Heart left ventricle (tissue), 16 donors: ENCODE data around the gene PRRT2. TPM values are rescaled to one million over a fixed set of nuclear protein-coding genes. Genes with fewer than 3 reads are reported as not detected.
"Not testable (repeated sequence)": the region's sequence is repeated elsewhere in the genome, so short reads cannot be mapped to it uniquely, and the experiment has no call there.

Experiments
- ATAC-seq, 4 donors: fragments of 200-7000 bp; cut with Tn5 transposase; one replicate each; pipeline ENCODE4 v1.9.1; 2020 to 2022; ENCODE audit warnings: moderate library complexity in 4 of 4, mild to moderate bottlenecking in 3 of 4, moderate number of reproducible peaks in 1 of 4
- DNase-seq, 5 donors: peaks; one replicate each; pipeline ENCODE4 v3.0.0-alpha.2; 2020
- H3K27ac ChIP-seq, 12 donors: fragments of 200-600 bp; sonication (generic) in 4 of 12; one replicate each; pipeline versions ENCODE4 v1.5.0 to v1.8.0; 2016 to 2022; ENCODE audit warnings: mild to moderate bottlenecking in 2 of 12
- H3K27me3 ChIP-seq, 9 donors: fragments of 200-600 bp; sonication (generic) in 2 of 9; one replicate each; pipeline versions ENCODE4 v1.5.1 to v1.8.0; 2016 to 2022; ENCODE audit warnings: mild to moderate bottlenecking in 3 of 9
- H3K36me3 ChIP-seq, 9 donors: fragments of 200-600 bp; sonication (generic) in 2 of 9; one replicate each; pipeline versions ENCODE4 v1.5.0 to v1.8.0; 2018 to 2022; ENCODE audit warnings: mild to moderate bottlenecking in 2 of 9
- H3K4me1 ChIP-seq, 12 donors: fragments of 200-600 bp; sonication (generic) in 4 of 12; one replicate each; pipeline versions ENCODE4 v1.5.0 to v1.8.0; 2016 to 2022; ENCODE audit warnings: mild to moderate bottlenecking in 3 of 12
- H3K4me3 ChIP-seq, 12 donors: fragments of 200-600 bp; sonication (generic) in 4 of 12; one replicate each; pipeline versions ENCODE4 v1.5.0 to v1.8.0; 2017 to 2022; ENCODE audit warnings: mild to moderate bottlenecking in 9 of 12, moderate library complexity in 4 of 12
- H3K9me3 ChIP-seq, 12 donors: fragments of 200-600 bp; sonication (generic) in 4 of 12; one replicate each; pipeline versions ENCODE4 v1.5.0 to v1.8.0; 2016 to 2022; ENCODE audit warnings: mild to moderate bottlenecking in 1 of 12
- POLR2A ChIP-seq, 2 donors: fragments of 450-650 bp; IDR thresholded peaks; one replicate each; pipeline ENCODE4 v1.6.1; 2017; ENCODE audit warnings: antibody characterized with exemption in 2 of 2, mild to moderate bottlenecking in 2 of 2, moderate library complexity in 2 of 2
- WGBS, 4 donors: extraction: QIAGEN DNeasy Blood & Tissue Kit in 2 of 4; methylation state at CpG; one replicate each; pipeline versions ENCODE4 v1.1.5 to v1.1.7; 2013 to 2018; 5-methylcytosine and 5-hydroxymethylcytosine counted together
- intact Hi-C, 10 donors: fragments of 100-400 bp; cut with DNase I; formaldehyde crosslinking; loops; one replicate each; pipeline versions ENCODE4 v1.11.1 to v1.14.2; 2022
- polyA plus RNA-seq, 2 donors: library from polyadenylated mRNA; stranded (reverse); fragments of 200-250 nt; gene quantifications; one replicate each; pipeline ENCODE4 v1.2.3, GENCODE V29; 2013
- total RNA-seq, 9 donors: library from RNA; depleted of rRNA in 2 of 9; stranded (reverse); fragments of >200 nt in 2 of 9; fragmentation: NEBNext Ultra II Directional in 3 of 9; extraction: Animal tissue kit (Norgen Biotek cat#: 25700) in 3 of 9; gene quantifications; one replicate each; pipeline versions ENCODE4 v1.1.0 to v1.2.4, GENCODE V29; 2016 to 2023
- TF ChIP-seq, protein P1 (sequence below), 12 donors: fragments of 200-600 bp; sonication (generic) in 4 of 12; IDR thresholded peaks; one replicate each; pipeline versions ENCODE4 v1.5.0 to v1.8.0; 2018 to 2022; ENCODE audit warnings: antibody characterized with exemption in 12 of 12, mild to moderate bottlenecking in 5 of 12
- donor health status: ischemic (EF 13 %, LVEDD 7.1; RV severe dilation, severe dysfunction).
- donor health status: healthy with polysubstance abuse.
- donor health status: DM: no; HTN: yes; CAD: no.
- donor health status: DM: no; HTN: no; CAD: no.
- donor health status: ischemic (EF 25% LVEDD 6.9; RV normal size, moderate dysfunction).
- donor health status: ischemic (EF 25% LVEDD 5.7; RV mildly dilated, moderate dysfunction).
- donor health status: healthy.
- donor health status: DM: yes; HTN: yes; CAD: no.
- donor health status: ischemic (EF 35%, LVEDD 5.7; RV mildly dilated, moderate dysfunction).
- donor health status: nonischemic (EF 11% LVEDD 7.7; RV severe dilation, severe dysfunction).
- donor health status: DM: yes; HTN: yes; CAD: no.
- donor health status: PGD.
- donor health status: ischemic (EF 29% LVEDD 5.4; RV normal size, mild dysfunction).
- donor health status: nonischemic (EF 23%, LVEDD 6.1; RV moderate dilation, normal function).

Gene PRRT2
- total and polyA plus RNA-seq, 11 donors = 0.24 to 3.2 (median 1.3) TPM; not detected in 1

DNA sequence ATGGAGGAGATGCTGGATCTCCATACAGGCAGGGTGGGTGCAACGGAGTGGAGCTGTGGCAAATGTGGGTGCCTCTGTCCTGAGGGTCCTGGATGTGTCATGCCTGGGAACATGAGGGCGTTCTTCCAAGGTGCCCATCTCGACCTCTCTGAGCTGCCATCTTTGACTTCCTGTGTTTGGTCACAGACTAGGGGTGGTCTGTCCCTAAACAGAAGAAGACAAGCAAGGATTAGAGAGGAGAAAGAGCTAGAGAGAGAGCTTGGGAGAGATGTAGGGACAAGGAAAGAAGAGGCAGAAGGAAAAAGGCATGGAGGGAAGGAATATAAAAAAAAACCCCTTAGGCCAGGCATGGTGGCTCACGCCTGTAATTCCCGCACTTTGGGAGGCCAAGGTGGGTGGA lies 37.3 kb upstream of the PRRT2 start:
- WGBS, 4 donors = 83 to 92% (median 87%) methylated on average over 5 of the region's 5 CpGs
- Histone ChIP-seq H3K9me3 (no peaks in the 10 kb centered on the region), H3K27me3 (peaks cover 0 to 3% (median 0%) of the 10 kb centered on the region in 9 donors), H3K4me1 (no peaks in the 10 kb centered on the region), H3K36me3 (no peaks in the 10 kb centered on the region), H3K4me3 (no peak overlapping the region), H3K27ac (no peak overlapping the region)
- no peak for ATAC-seq
- DNase-seq = no peak
- no peak for TF ChIP-seq POLR2A (IDR thresholded peaks at IDR 0.05)
- intact Hi-C loops = loop anchor here in 1 of 10 donors (10.0 kb wide), 1 partner anchor 80 kb away; no protein-coding TSS in a partner anchor

DNA sequence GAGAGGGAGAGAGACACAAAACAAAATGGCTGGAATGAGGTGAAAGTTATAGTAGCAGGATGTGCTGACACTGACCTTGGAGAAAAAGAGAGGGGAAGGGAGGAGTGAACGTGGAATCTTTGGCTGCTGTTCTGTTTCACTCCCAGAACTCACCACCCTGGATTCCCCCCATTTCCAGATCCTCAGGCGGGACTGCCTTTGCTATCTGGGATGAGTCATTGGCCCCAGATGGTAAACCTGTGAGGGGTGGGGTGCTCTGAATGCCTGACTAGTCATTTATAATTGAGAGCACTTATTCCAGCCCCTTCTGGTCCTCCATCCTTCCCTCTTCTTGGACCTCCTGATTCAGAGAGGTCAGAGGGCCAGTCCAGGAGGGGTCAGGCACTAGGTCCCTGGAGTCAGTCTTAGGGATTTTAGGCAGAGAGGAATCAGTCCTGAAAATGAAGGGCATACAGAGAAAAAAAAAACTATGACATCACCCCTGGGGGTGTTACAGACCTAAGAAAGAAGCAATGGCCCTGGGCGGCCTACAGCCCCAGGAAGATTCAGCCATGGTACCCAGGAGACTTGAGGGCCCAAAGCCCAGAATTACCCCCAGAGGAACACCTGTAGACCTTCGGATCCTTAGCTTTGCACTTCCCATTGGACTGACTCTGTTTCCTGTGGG lies 36.1 kb upstream of the PRRT2 start:
- Histone ChIP-seq H3K27ac (no peak overlapping the region), H3K27me3 (peaks cover 0 to 6% (median 0%) of the 10 kb centered on the region in 9 donors), H3K9me3 (no peaks in the 10 kb centered on the region), H3K4me1 (no peaks in the 10 kb centered on the region), H3K4me3 (no peak overlapping the region), H3K36me3 (no peaks in the 10 kb centered on the region)
- DNase-seq (no peak), ATAC-seq (no peak)
- intact Hi-C loops = loop anchor here in 1 of 10 donors (10.0 kb wide), 1 partner anchor 81 kb away; no protein-coding TSS in a partner anchor
- WGBS, 4 donors = 58 to 71% (median 68%) methylated on average over 4 of the region's 4 CpGs
- no peak for TF ChIP-seq POLR2A (IDR thresholded peaks at IDR 0.05)
- TF ChIP-seq, protein P1, sequence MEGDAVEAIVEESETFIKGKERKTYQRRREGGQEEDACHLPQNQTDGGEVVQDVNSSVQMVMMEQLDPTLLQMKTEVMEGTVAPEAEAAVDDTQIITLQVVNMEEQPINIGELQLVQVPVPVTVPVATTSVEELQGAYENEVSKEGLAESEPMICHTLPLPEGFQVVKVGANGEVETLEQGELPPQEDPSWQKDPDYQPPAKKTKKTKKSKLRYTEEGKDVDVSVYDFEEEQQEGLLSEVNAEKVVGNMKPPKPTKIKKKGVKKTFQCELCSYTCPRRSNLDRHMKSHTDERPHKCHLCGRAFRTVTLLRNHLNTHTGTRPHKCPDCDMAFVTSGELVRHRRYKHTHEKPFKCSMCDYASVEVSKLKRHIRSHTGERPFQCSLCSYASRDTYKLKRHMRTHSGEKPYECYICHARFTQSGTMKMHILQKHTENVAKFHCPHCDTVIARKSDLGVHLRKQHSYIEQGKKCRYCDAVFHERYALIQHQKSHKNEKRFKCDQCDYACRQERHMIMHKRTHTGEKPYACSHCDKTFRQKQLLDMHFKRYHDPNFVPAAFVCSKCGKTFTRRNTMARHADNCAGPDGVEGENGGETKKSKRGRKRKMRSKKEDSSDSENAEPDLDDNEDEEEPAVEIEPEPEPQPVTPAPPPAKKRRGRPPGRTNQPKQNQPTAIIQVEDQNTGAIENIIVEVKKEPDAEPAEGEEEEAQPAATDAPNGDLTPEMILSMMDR (IDR thresholded peaks at IDR 0.05) = no peak

DNA sequence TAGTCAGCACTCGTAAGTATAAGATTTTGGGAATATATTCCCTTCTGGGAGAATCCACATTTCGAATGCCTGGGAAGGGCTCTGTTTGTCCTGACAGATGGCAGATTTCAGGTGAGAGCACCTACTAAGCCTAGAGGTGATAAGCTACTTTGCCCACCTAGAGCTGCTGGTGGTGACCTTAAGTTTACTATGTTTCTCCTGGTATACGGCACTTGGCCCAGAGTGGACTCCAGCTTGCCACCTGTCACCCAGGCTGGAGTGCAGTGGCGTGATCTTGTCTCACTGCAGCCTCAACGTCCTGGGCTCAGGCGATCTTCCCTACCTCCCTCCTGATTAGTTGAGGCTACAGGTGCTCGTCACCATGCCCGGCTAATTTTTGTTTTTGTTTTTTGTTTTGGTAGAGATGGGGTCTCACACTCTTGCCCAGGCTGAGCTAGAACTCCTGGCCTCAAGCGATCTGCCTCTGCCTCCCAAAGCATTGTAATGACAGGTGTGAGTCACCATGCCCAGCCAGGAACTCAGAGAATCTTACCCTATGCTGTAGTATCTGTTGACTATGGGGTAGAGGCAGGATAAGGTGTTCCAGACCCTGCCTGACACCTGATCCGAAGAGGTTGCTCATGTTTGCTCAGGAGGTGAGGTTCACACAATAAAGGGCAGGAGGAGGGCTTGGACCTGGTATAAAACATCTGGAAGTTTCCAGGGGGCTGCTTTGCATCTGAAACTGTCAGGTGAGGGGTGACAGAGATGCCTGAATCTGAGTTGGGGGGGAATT lies 34.2 kb upstream of the PRRT2 start, which contains the start of gene ZG16:
Gene ZG16 (plus strand): TSS at position 681 of the 775 bp plus-strand sequence. CDS start 1,011 bp downstream, outside the sequence.
- no peak for TF ChIP-seq POLR2A (IDR thresholded peaks at IDR 0.05)
- TF ChIP-seq, protein P1 (IDR thresholded peaks at IDR 0.05) = no peak
- DNase-seq (no peak), ATAC-seq (no peak)
- WGBS, 4 donors = 64 to 80% (median 76%) methylated on average over 9 to 10 of the region's 10 CpGs
- H3K27me3 ChIP-seq = peaks cover 0 to 6% (median 0%) of the 10 kb centered on the region in 9 donors
- intact Hi-C loops = loop anchor here in 2 of 10 donors (2.0 to 10.0 kb wide), 2 partner anchors 53 to 83 kb away; no protein-coding TSS in a partner anchor
- no peaks in the 10 kb centered on the region for H3K4me1 ChIP-seq
- no peaks in the 10 kb centered on the region for H3K9me3 ChIP-seq
- H3K36me3 ChIP-seq = no peaks in the 10 kb centered on the region
- no peak within 1 kb of the TSS for H3K27ac ChIP-seq
- no peak within 1 kb of the TSS for H3K4me3 ChIP-seq

DNA sequence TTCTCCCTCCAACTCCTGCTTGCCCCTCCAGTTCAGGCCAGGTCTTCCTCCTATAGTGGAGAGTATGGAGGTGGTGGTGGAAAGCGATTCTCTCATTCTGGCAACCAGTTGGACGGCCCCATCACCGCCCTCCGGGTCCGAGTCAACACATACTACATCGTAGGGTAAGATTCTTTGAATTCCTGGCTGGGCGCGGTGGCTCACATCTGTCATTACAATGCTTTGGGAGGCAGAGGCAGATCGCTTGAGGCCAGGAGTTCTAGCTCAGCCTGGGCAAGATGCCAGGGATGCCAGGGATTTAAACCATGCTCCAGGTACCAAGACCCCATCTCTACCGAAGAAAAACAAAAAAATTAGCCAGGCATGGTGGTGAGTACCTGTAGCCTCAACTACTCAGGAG lies 32.5 kb upstream of the PRRT2 start:
- no peak for DNase-seq
- Histone ChIP-seq H3K27ac (no peak overlapping the region), H3K4me3 (no peak overlapping the region), H3K4me1 (no peaks in the 10 kb centered on the region), H3K27me3 (peaks cover 0 to 6% (median 0%) of the 10 kb centered on the region in 9 donors), H3K36me3 (no peaks in the 10 kb centered on the region), H3K9me3 (no peaks in the 10 kb centered on the region)
- intact Hi-C loops = loop anchor here in 2 of 10 donors (2.0 to 10.0 kb wide), 2 partner anchors 55 to 85 kb away; no protein-coding TSS in a partner anchor
- no peak for ATAC-seq
- TF ChIP-seq POLR2A (IDR thresholded peaks at IDR 0.05) = no peak
- TF ChIP-seq, protein P1 (IDR thresholded peaks at IDR 0.05) = no peak
- WGBS, 4 donors = 44 to 55% (median 49%) methylated on average over 9 to 10 of the region's 10 CpGs

DNA sequence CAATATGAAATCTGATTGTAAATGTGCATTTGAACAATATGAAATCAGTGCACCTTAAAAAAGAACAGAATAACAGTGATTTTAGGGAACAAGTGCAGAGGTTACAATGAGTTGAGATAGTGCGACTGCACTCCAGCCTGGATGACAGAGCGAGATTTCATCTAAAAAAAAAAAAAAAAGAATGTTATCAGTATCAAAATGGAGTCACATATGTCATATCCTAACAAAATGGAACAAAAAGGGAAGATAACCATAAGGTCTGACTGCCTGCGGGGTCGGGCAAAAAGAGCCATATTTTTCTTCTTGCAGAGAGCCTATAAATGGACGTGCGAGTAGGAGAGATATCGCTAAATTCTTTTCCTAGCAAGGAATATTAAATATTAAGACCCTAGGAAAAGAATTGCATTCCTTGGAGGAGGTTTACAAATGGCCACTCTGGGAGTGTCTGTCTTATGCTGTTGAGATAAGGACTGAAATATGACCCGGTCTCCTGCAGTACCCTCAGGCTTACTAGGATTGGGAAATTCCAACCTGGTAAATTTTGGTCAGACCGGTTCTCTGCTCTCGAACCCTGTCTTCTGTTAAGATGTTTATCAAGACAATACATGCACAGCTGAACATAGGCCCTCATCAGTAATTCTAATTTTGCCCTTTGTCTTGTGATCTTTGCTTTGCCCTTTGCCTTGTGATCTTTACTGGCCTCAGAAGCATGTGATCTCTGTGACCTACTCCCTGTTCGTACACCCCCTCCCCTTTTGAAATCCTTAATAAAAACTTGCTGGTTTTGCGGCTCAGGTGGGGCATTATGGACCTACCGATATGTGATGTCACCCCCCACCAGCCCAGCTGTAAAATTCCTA lies 28.7 kb upstream of the PRRT2 start:
- intact Hi-C loops = not testable (repeated sequence)

More for the DNA sequence above, 28.7 kb upstream of the PRRT2 start:
- not testable (repeated sequence) for H3K27me3 ChIP-seq, DNase-seq, ATAC-seq, H3K27ac ChIP-seq, H3K9me3 ChIP-seq, H3K4me3 ChIP-seq, H3K36me3 ChIP-seq
- peaks cover 0 to 12% (median 5%) of the 10 kb centered on the region in 12 donors for H3K4me1 ChIP-seq
- 80 to 82% (median 81%) methylated on average over 13 of the region's 13 CpGs for WGBS, 4 donors
